ENCODE measurements around the gene SYPL1. TPM values are rescaled to one million over a fixed set of nuclear protein-coding genes. Genes with fewer than 3 reads are reported as not detected.

SYPL1 gene
- total RNA-seq, 1 experiment from 2014 or later: 78.0 TPM

DNA sequence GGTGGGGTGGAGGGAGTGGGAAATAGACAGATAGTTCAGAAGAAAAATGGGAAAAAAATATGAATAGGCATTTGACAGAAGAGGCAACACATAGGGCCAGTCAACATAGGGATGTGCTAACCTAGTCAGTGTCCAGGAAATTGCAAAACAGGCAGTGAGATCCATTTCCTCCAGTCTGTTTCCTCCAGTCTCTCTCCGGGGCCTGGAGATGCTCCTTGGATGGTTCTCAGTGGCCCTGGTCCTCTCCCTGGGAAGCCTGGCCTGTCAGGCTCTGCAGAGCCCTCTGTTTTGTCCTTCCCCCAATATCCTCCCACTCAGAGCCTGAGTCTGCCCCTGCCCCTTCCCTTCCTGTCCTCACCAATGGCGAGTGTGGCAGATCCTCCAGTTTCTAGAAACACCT lies 52.6 kb downstream of the SYPL1 start:
- Histone ChIP-seq H3K27ac (ENCODE audit: low read depth, low read length) (no peak overlapping the region), H2AFZ (ENCODE audit: low read depth, low read length, poor library complexity, severe bottlenecking) (no peak overlapping the region), H4K20me1 (ENCODE audit: insufficient read depth) (no peaks in the 10 kb centered on the region), H3K9me2 (ENCODE audit: insufficient read depth) (no peaks in the 10 kb centered on the region), H3K4me3 (replicated peaks in 1 of 2; ENCODE audit: low read depth in 1 of 2, low read length in 2 of 2) (no peak overlapping the region), H3K27me3 (ENCODE audit: insufficient read depth, low read length) (no peaks in the 10 kb centered on the region), H3K4me2 (ENCODE audit: low read length) (no peak overlapping the region), H3K9ac (ENCODE audit: low read length) (no peak overlapping the region), H3K36me3 (ENCODE audit: control insufficient read depth in 1 of 2, insufficient read depth in 2 of 2, low read length in 2 of 2) (no peaks in the 10 kb centered on the region), H3K4me1 (ENCODE audit: control insufficient read depth in 1 of 2, insufficient read depth in 2 of 2, low read length in 2 of 2) (peaks cover 2 to 28% of the 10 kb centered on the region in 2 experiments), H3K9me3 (ENCODE audit: control insufficient read depth in 1 of 2, insufficient read depth in 1 of 2, low read depth in 1 of 2, low read length in 2 of 2) (no peaks in the 10 kb centered on the region), H3K79me2 (ENCODE audit: insufficient read depth, low read length) (no peaks in the 10 kb centered on the region)
- TF ChIP-seq CBX3 (IDR thresholded peaks at IDR 0.05; ENCODE audit: low read depth) (no peak), ELF1 (IDR thresholded peaks at IDR 0.05; ENCODE audit: borderline replicate concordance, low read depth) (no peak), FOSL1 (IDR thresholded peaks at IDR 0.05; ENCODE audit: low read depth) (no peak), REST (IDR thresholded peaks at IDR 0.05; ENCODE audit: low read depth) (no peak), RAD21 (IDR thresholded peaks at IDR 0.05; ENCODE audit: low read depth) (no peak), CEBPB (IDR thresholded peaks at IDR 0.05; ENCODE audit: low read depth) (no peak)
- ChIA-PET POLR2A (no interaction called here), RAD21 (ENCODE audit: low non-redundant PET in 1 of 2, low total read pairs in 2 of 2, uncharacterized antibody in 2 of 2, unreplicated experiment in 2 of 2) (interaction anchor here in 1 of 2 experiments (1.8 kb wide), 1 partner anchor 94 kb away, joined by 6 read pairs; no protein-coding TSS in a partner anchor), CTCF (interaction anchor here (1.1 kb wide), 1 partner anchor 16 kb away, joined by 3 read pairs; no protein-coding TSS in a partner anchor)
- intact Hi-C loops (cut with micrococcal nuclease): no loop called here
- BruUV-seq (replicated peaks): no TSS peak
- ATAC-seq (no peak), DNase-seq (ENCODE audit: low read depth, low spot score) (no peak)

GRCh38 chr7:106058928-106059324 lies 53.2 kb downstream of the SYPL1 start:
- no TSS peak for BruUV-seq (replicated peaks)
- Histone ChIP-seq H3K4me1 (ENCODE audit: control insufficient read depth in 1 of 2, insufficient read depth in 2 of 2, low read length in 2 of 2) (peaks cover 0 to 22% of the 10 kb centered on the region in 2 experiments; a peak in 1 of 4 replicates), H3K9me2 (ENCODE audit: insufficient read depth) (no peaks in the 10 kb centered on the region), H3K79me2 (ENCODE audit: insufficient read depth, low read length) (no peaks in the 10 kb centered on the region), H3K27me3 (ENCODE audit: insufficient read depth, low read length) (no peaks in the 10 kb centered on the region), H3K4me3 (replicated peaks in 1 of 2; ENCODE audit: low read depth in 1 of 2, low read length in 2 of 2) (no peak overlapping the region), H3K9me3 (ENCODE audit: control insufficient read depth in 1 of 2, insufficient read depth in 1 of 2, low read depth in 1 of 2, low read length in 2 of 2) (no peaks in the 10 kb centered on the region), H3K36me3 (ENCODE audit: control insufficient read depth in 1 of 2, insufficient read depth in 2 of 2, low read length in 2 of 2) (no peaks in the 10 kb centered on the region), H3K9ac (ENCODE audit: low read length) (no peak overlapping the region), H4K20me1 (ENCODE audit: insufficient read depth) (no peaks in the 10 kb centered on the region), H3K4me2 (ENCODE audit: low read length) (no peak overlapping the region), H2AFZ (ENCODE audit: low read depth, low read length, poor library complexity, severe bottlenecking) (no peak overlapping the region), H3K27ac (ENCODE audit: low read depth, low read length) (no peak overlapping the region)
- ATAC-seq (no peak), DNase-seq (ENCODE audit: low read depth, low spot score) (no peak)
- RAD21 ChIA-PET (ENCODE audit: low non-redundant PET in 1 of 2, low total read pairs in 2 of 2, uncharacterized antibody in 2 of 2, unreplicated experiment in 2 of 2): interaction anchor here in 1 of 2 experiments (1.8 kb wide), 1 partner anchor 95 kb away, joined by 6 read pairs; no protein-coding TSS in a partner anchor
- TF ChIP-seq EGR1 (IDR thresholded peaks at IDR 0.05; ENCODE audit: low read depth): no peak
- TF ChIP-seq POLR2AphosphoS5 (IDR thresholded peaks at IDR 0.05; ENCODE audit: low read depth, low read length): no peak
- TF ChIP-seq CEBPB (IDR thresholded peaks at IDR 0.05; ENCODE audit: low read depth): no peak
- TF ChIP-seq, protein P1, sequence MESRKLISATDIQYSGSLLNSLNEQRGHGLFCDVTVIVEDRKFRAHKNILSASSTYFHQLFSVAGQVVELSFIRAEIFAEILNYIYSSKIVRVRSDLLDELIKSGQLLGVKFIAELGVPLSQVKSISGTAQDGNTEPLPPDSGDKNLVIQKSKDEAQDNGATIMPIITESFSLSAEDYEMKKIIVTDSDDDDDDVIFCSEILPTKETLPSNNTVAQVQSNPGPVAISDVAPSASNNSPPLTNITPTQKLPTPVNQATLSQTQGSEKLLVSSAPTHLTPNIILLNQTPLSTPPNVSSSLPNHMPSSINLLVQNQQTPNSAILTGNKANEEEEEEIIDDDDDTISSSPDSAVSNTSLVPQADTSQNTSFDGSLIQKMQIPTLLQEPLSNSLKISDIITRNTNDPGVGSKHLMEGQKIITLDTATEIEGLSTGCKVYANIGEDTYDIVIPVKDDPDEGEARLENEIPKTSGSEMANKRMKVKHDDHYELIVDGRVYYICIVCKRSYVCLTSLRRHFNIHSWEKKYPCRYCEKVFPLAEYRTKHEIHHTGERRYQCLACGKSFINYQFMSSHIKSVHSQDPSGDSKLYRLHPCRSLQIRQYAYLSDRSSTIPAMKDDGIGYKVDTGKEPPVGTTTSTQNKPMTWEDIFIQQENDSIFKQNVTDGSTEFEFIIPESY (IDR thresholded peaks at IDR 0.05; ENCODE audit: extremely low read depth, insufficient replicate concordance, low read length): no peak
- no peak for TF ChIP-seq ATF3 (IDR thresholded peaks at IDR 0.05)
- no peak for TF ChIP-seq TCF7L2 (IDR thresholded peaks at IDR 0.05; ENCODE audit: borderline replicate concordance, extremely low read depth, insufficient read depth, insufficient read length)
- CTCF ChIA-PET: interaction anchor here (1.1 kb wide), 1 partner anchor 16 kb away, joined by 3 read pairs; no protein-coding TSS in a partner anchor
- intact Hi-C loops (cut with micrococcal nuclease): no loop called here
- POLR2A ChIA-PET: no interaction called here

Data from HCT116 (cell line).